ENCODE measurements around the gene PMIS2. TPM values are rescaled to one million over a fixed set of nuclear protein-coding genes. Genes with fewer than 3 reads are reported as not detected.
"Not testable (repeated sequence)": the region's sequence is repeated elsewhere in the genome, so short reads cannot be mapped to it uniquely, and the experiment has no call there.

Gene PMIS2
- total RNA-seq, 4 donors from 2014 or later: not detected

DNA sequence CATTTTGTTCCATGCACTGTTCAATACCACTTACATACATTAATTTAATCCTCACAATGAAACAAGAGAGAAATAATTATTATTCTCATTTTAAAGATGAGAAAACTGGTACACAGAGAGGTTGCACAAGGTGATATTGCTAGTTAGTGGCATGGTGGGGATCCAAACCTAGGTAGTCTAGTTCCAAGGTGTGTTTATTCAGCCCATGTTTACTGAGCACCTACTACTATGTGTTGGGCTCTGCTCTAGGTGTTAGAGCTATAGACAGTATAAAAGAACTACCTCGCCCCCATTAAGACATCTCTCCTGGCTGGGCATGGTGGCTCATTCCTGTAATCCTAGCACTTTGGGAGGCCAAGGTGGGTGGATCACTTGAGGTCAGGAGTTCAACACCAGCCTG is 3.2 kb upstream of the PMIS2 start:
- H3K4me1 ChIP-seq: no peaks in the 10 kb centered on the region
- H3K27me3 ChIP-seq: no peaks in the 10 kb centered on the region
- H3K9me3 ChIP-seq: no peaks in the 10 kb centered on the region
- no peak for DNase-seq
- H3K4me3 ChIP-seq: no peak overlapping the region
- H3K36me3 ChIP-seq: no peaks in the 10 kb centered on the region
- no peak overlapping the region for H3K27ac ChIP-seq
- TF ChIP-seq POLR2A (IDR thresholded peaks at IDR 0.05): no peak
- TF ChIP-seq, protein P1, sequence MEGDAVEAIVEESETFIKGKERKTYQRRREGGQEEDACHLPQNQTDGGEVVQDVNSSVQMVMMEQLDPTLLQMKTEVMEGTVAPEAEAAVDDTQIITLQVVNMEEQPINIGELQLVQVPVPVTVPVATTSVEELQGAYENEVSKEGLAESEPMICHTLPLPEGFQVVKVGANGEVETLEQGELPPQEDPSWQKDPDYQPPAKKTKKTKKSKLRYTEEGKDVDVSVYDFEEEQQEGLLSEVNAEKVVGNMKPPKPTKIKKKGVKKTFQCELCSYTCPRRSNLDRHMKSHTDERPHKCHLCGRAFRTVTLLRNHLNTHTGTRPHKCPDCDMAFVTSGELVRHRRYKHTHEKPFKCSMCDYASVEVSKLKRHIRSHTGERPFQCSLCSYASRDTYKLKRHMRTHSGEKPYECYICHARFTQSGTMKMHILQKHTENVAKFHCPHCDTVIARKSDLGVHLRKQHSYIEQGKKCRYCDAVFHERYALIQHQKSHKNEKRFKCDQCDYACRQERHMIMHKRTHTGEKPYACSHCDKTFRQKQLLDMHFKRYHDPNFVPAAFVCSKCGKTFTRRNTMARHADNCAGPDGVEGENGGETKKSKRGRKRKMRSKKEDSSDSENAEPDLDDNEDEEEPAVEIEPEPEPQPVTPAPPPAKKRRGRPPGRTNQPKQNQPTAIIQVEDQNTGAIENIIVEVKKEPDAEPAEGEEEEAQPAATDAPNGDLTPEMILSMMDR (IDR thresholded peaks at IDR 0.05): no peak

DNA sequence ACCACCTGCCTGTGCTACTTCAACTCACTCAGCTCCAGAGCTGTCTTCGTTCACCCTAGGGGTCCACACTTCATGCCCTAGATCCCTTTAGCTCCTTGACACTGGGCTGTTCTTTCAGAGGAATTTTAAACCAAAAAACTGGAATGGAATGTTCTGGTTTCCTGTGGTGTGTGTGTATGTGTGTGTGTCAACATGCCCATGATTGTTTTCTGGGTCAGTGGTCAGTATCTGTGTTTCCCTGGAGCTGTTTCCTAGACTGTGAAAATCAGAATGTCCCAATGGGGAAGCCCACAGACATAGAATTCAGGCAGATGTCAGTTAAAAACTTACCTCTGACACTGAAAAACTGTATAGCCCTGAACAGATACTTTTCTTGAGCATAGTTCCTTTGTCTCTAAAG is 1.3 kb downstream of the PMIS2 start:
- Histone ChIP-seq H3K4me1 (no peaks in the 10 kb centered on the region), H3K9me3 (no peaks in the 10 kb centered on the region), H3K36me3 (no peaks in the 10 kb centered on the region), H3K27me3 (no peaks in the 10 kb centered on the region), H3K4me3 (no peak overlapping the region), H3K27ac (no peak overlapping the region)
- TF ChIP-seq, protein P1 (IDR thresholded peaks at IDR 0.05): no peak
- TF ChIP-seq POLR2A (IDR thresholded peaks at IDR 0.05): no peak
- DNase-seq: no peak

DNA sequence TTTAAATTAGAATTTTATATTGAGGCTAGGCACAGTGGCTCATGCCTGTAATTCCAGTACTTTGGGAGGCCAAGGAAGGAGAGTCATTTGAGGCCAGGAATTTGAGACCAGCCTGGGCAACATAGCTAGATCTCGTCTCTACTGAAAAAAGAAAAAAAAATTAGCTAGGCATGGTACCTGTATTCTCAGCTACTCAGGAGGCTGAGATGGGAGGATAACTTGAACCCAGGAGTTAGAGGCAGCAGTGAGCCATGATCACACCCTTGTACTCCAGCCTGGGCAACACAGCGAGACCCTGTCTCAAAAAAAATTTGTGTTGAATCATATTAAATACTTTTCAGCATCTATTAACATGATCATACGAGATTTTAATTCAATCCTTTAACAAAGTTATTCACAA is 4.9 kb downstream of the PMIS2 start:
- H3K4me3 ChIP-seq: no peak overlapping the region
- H3K9me3 ChIP-seq: no peaks in the 10 kb centered on the region
- H3K36me3 ChIP-seq: no peaks in the 10 kb centered on the region
- H3K4me1 ChIP-seq: no peaks in the 10 kb centered on the region
- no peak for TF ChIP-seq POLR2A (IDR thresholded peaks at IDR 0.05)
- H3K27me3 ChIP-seq: no peaks in the 10 kb centered on the region
- H3K27ac ChIP-seq: no peak overlapping the region
- DNase-seq: no peak

DNA sequence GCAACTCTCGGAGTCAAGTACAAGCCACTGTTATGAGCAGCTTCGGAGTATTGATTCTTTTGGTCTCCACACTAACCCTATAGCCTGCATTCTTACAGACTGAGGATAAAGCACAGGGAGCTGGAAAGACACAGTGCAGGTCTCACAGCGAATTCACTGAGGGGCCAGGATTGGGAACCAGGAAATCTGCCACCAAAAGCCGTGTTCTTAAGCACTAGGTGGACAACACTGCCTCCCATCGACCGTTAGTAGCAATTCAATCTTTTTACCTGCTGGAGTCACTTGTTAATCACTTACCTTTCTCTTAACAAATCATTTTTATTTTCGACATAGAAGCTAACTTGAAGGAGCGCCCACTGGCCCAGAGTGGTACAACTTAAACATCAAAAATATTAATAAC is 6.3 kb downstream of the PMIS2 start:
- H3K4me1 ChIP-seq: no peaks in the 10 kb centered on the region
- TF ChIP-seq, protein P1 (IDR thresholded peaks at IDR 0.05): peak in 5 of 6 experiments; percentile 18 to 43 (median 38)
- no peak for TF ChIP-seq POLR2A (IDR thresholded peaks at IDR 0.05)
- no peaks in the 10 kb centered on the region for H3K36me3 ChIP-seq
- H3K27ac ChIP-seq: no peak overlapping the region
- H3K27me3 ChIP-seq: no peaks in the 10 kb centered on the region
- no peak for DNase-seq
- H3K9me3 ChIP-seq: no peaks in the 10 kb centered on the region
- H3K4me3 ChIP-seq: no peak overlapping the region

DNA sequence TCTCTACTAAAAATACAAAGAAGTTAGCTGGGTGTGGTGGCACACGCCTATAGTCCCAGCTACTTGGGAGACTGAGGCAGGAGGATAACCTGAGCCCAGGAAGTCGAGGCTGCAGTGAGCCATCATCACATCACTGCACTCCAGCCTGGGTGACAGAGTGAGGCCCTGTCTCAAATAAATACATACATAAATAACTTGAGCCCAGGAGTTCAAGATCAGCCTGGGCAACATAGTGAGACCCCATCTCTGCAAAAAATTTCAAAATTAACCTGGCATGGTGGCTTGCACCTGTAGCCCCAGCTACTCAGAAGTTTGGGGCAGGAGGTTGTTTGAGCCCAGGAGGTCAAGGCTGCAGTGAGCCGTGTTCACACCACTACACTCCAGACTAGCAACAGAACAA is 9.1 kb downstream of the PMIS2 start:
- H3K4me1 ChIP-seq, H3K4me3 ChIP-seq, H3K9me3 ChIP-seq, H3K36me3 ChIP-seq, H3K27ac ChIP-seq, DNase-seq, H3K27me3 ChIP-seq: not testable (repeated sequence)

DNA sequence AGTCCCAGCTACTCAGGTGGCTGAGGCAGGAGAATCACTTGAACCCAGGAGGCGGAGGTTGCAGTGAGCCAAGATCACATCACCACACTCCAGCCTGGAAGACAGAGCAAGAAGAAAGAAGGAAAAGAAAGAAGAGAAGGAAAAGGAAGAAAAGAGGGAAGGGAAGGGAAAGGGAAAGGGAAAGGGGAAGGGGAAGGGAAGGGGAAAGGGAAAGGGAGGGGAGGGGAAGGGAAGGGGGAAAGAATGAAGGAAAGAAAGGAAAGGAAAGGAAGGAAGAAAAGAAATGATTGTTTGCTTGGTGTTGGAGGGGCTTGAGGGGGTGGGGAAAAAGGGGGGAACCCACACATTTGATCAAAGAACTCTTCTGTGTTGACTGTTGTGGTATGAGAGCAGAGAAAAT is 10.0 kb downstream of the PMIS2 start:
- TF ChIP-seq POLR2A (IDR thresholded peaks at IDR 0.05): no peak
- TF ChIP-seq, protein P1 (IDR thresholded peaks at IDR 0.05): no peak
- H3K4me3 ChIP-seq: no peak overlapping the region

DNA sequence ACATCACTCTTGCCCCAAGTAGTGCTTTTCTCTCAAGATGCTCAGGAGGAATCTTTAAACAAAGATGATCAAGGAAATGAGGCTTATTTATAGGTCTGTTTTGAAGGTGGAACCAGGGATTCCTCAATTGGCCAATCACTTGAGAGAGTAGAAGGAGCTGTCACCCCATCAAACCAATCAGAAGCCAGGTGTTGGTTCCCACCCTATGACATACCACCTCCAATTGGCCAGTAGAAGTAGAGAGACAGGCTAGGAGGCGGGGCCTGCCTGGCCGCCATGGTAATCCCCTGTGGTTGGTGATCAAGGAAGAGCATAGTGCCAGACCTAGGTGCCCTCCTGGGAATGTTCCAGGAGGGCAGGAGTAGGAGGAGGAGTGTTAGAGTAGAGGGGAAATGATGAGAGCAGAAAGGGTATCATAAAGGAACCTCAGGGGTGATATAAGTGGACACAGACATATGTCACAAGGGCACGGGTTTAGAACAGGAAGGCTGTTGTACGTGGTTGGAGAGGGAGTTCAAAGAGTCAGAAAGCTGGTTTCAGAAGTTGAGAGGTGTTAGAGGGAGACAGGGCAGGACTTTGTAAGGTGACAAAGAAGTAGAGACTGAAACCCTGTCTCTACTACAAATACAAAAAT is 10.5 kb downstream of the PMIS2 start:
- TF ChIP-seq, protein P1 (IDR thresholded peaks at IDR 0.05): no peak
- no peak for TF ChIP-seq POLR2A (IDR thresholded peaks at IDR 0.05)
- Histone ChIP-seq H3K27ac (no peak overlapping the region), H3K36me3 (no peaks in the 10 kb centered on the region), H3K9me3 (no peaks in the 10 kb centered on the region), H3K4me3 (no peak overlapping the region), H3K27me3 (no peaks in the 10 kb centered on the region), H3K4me1 (no peaks in the 10 kb centered on the region)
- no peak for DNase-seq

More for the DNA sequence above, 10.0 kb downstream of the PMIS2 start:
- Histone ChIP-seq H3K4me1 (no peaks in the 10 kb centered on the region), H3K36me3 (no peaks in the 10 kb centered on the region), H3K27ac (no peak overlapping the region), H3K27me3 (no peaks in the 10 kb centered on the region), H3K9me3 (no peaks in the 10 kb centered on the region)
- DNase-seq: no peak
